Measurements from ENCODE around the gene RPP25L.

RPP25L gene

GRCh38 chr9:34651876-34652601, 40.1 kb upstream of the RPP25L start, which contains the start of gene IL11RA:
Gene IL11RA, plus strand, starts transcription at chr9:34652185. Its CDS starts 3,033 bp downstream, at chr9:34655218.
- peaks cover 15 to 19% of the 10 kb centered on the region in 2 donors for H3K36me3 ChIP-seq (ENCODE audit: control insufficient read depth in 2 of 2, insufficient read depth in 2 of 2, low read length in 2 of 2)
- H3K27ac ChIP-seq (ENCODE audit: low read depth in 2 of 2, low read length in 2 of 2), result peak within 1 kb of the TSS; percentile 86 to 89

DNA sequence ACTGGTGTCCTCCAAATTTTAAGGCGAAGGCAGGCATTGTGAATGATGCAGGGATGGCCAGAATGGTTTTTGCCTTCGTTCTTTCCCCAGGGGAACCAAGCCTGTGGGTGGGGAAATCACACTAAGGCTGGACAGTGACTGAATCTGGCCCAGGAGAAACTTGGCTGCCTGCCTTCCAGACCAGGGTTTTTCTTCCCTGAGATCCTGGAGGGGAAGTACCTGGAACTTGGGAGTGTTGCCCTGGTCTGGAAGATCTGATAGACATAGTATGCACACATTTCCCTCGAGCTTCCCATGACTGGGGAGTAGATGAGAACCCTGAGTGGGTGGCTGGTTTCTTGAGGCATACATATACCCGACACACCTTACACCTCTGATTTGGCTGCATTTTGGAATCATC, 39.4 kb upstream of the RPP25L start:
- H3K9ac ChIP-seq (ENCODE audit: low read depth in 1 of 2, low read length in 2 of 2), result peak overlapping the region; percentile 4 to 10
- peak overlapping the region; percentile 86 to 89 for H3K27ac ChIP-seq (ENCODE audit: low read depth in 2 of 2, low read length in 2 of 2)
- H3K27me3 ChIP-seq (ENCODE audit: control insufficient read depth in 2 of 2, insufficient read depth in 2 of 2, low read length in 2 of 2), result no peaks in the 10 kb centered on the region
- peak overlapping the region; percentile 47 to 75 for H3K4me3 ChIP-seq (ENCODE audit: low read length in 2 of 2)
- no peaks in the 10 kb centered on the region for H3K9me3 ChIP-seq (ENCODE audit: control insufficient read depth in 2 of 2, low read length in 2 of 2)
- peaks cover 15 to 19% of the 10 kb centered on the region in 2 donors for H3K36me3 ChIP-seq (ENCODE audit: control insufficient read depth in 2 of 2, insufficient read depth in 2 of 2, low read length in 2 of 2)
- H3K4me1 ChIP-seq (ENCODE audit: control insufficient read depth in 2 of 2, insufficient read depth in 2 of 2, low read length in 2 of 2), result peaks cover 35 to 48% of the 10 kb centered on the region in 2 donors

More at GRCh38 chr9:34651876-34652601, 40.1 kb upstream of the RPP25L start, which contains the start of gene IL11RA:
- peak within 1 kb of the TSS; percentile 47 to 75 for H3K4me3 ChIP-seq (ENCODE audit: low read length in 2 of 2)
- H3K9me3 ChIP-seq (ENCODE audit: control insufficient read depth in 2 of 2, low read length in 2 of 2), result no peaks in the 10 kb centered on the region
- H3K4me1 ChIP-seq (ENCODE audit: control insufficient read depth in 2 of 2, insufficient read depth in 2 of 2, low read length in 2 of 2), result peaks cover 34 to 44% of the 10 kb centered on the region in 2 donors
- H3K9ac ChIP-seq (ENCODE audit: low read depth in 1 of 2, low read length in 2 of 2), result peak within 1 kb of the TSS; percentile 10 to 57
- no peaks in the 10 kb centered on the region for H3K27me3 ChIP-seq (ENCODE audit: control insufficient read depth in 2 of 2, insufficient read depth in 2 of 2, low read length in 2 of 2)

GRCh38 chr9:34650816-34651215, 38.9 kb upstream of the RPP25L start:
- peaks cover 39 to 53% of the 10 kb centered on the region in 2 donors for H3K4me1 ChIP-seq (ENCODE audit: control insufficient read depth in 2 of 2, insufficient read depth in 2 of 2, low read length in 2 of 2)

GRCh38 chr9:34648673-34649072, 36.8 kb upstream of the RPP25L start:
- Histone ChIP-seq H3K27ac (ENCODE audit: low read depth in 2 of 2, low read length in 2 of 2) (no peak overlapping the region), H3K27me3 (ENCODE audit: control insufficient read depth in 2 of 2, insufficient read depth in 2 of 2, low read length in 2 of 2) (no peaks in the 10 kb centered on the region), H3K36me3 (ENCODE audit: control insufficient read depth in 2 of 2, insufficient read depth in 2 of 2, low read length in 2 of 2) (peaks cover 15 to 19% of the 10 kb centered on the region in 2 donors), H3K4me1 (ENCODE audit: control insufficient read depth in 2 of 2, insufficient read depth in 2 of 2, low read length in 2 of 2) (peaks cover 39 to 48% of the 10 kb centered on the region in 2 donors), H3K9me3 (ENCODE audit: control insufficient read depth in 2 of 2, low read length in 2 of 2) (no peaks in the 10 kb centered on the region), H3K4me3 (ENCODE audit: low read length in 2 of 2) (no peak overlapping the region), H3K9ac (ENCODE audit: low read depth in 1 of 2, low read length in 2 of 2) (no peak overlapping the region)

More at GRCh38 chr9:34650816-34651215, 38.9 kb upstream of the RPP25L start:
- Histone ChIP-seq H3K27me3 (ENCODE audit: control insufficient read depth in 2 of 2, insufficient read depth in 2 of 2, low read length in 2 of 2) (no peaks in the 10 kb centered on the region), H3K4me3 (ENCODE audit: low read length in 2 of 2) (no peak overlapping the region), H3K27ac (ENCODE audit: low read depth in 2 of 2, low read length in 2 of 2) (peak overlapping the region in 1 of 2 donors; percentile 86), H3K9me3 (ENCODE audit: control insufficient read depth in 2 of 2, low read length in 2 of 2) (no peaks in the 10 kb centered on the region), H3K9ac (ENCODE audit: low read depth in 1 of 2, low read length in 2 of 2) (no peak overlapping the region), H3K36me3 (ENCODE audit: control insufficient read depth in 2 of 2, insufficient read depth in 2 of 2, low read length in 2 of 2) (peaks cover 15 to 19% of the 10 kb centered on the region in 2 donors)

DNA sequence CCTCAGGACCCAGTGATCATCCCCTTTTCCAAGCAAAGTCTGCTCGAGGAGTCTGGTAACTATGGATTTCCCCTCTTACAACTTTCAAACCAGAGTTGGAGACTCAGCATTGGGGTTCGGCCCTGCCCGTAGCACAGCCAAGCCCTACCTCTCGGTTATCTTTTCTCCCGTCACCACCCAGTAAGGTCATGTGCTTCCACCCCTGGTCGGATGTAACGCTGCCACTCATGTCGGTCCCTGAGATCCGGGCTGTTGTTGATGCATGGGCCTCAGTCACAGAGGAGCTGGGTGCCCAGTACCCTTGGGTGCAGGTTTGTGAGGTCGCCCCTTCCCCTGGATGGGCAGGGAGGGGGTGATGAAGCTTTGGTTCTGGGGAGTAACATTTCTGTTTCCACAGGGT, 35.8 kb upstream of the RPP25L start:
- H3K9ac ChIP-seq (ENCODE audit: low read depth in 1 of 2, low read length in 2 of 2), result peak overlapping the region; percentile 74 to 86
- no peaks in the 10 kb centered on the region for H3K27me3 ChIP-seq (ENCODE audit: control insufficient read depth in 2 of 2, insufficient read depth in 2 of 2, low read length in 2 of 2)
- H3K4me1 ChIP-seq (ENCODE audit: control insufficient read depth in 2 of 2, insufficient read depth in 2 of 2, low read length in 2 of 2), result peaks cover 30 to 38% of the 10 kb centered on the region in 2 donors
- peak overlapping the region; percentile 89 to 93 for H3K4me3 ChIP-seq (ENCODE audit: low read length in 2 of 2)
- peak overlapping the region in 1 of 2 donors; percentile 91 for H3K27ac ChIP-seq (ENCODE audit: low read depth in 2 of 2, low read length in 2 of 2)
- H3K36me3 ChIP-seq (ENCODE audit: control insufficient read depth in 2 of 2, insufficient read depth in 2 of 2, low read length in 2 of 2), result peaks cover 15 to 19% of the 10 kb centered on the region in 2 donors
- no peaks in the 10 kb centered on the region for H3K9me3 ChIP-seq (ENCODE audit: control insufficient read depth in 2 of 2, low read length in 2 of 2)

DNA sequence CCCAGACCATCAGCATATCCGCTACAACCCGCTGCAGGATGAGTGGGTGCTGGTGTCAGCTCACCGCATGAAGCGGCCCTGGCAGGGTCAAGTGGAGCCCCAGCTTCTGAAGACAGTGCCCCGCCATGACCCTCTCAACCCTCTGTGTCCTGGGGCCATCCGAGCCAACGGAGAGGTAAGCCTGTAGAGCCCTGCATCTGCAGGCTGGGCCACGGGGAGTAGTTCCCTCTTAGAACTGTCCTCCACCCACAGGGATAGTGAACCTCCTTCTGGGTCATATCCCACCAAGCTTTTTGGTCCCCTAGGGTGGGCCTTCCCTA, 35.1 kb upstream of the RPP25L start:
- Histone ChIP-seq H3K4me1 (ENCODE audit: control insufficient read depth in 2 of 2, insufficient read depth in 2 of 2, low read length in 2 of 2) (peaks cover 24 to 32% of the 10 kb centered on the region in 2 donors), H3K27ac (ENCODE audit: low read depth in 2 of 2, low read length in 2 of 2) (peak overlapping the region; percentile 84 to 91), H3K4me3 (ENCODE audit: low read length in 2 of 2) (peak overlapping the region; percentile 89 to 93), H3K9me3 (ENCODE audit: control insufficient read depth in 2 of 2, low read length in 2 of 2) (no peaks in the 10 kb centered on the region), H3K9ac (ENCODE audit: low read depth in 1 of 2, low read length in 2 of 2) (peak overlapping the region; percentile 74 to 86), H3K36me3 (ENCODE audit: control insufficient read depth in 2 of 2, insufficient read depth in 2 of 2, low read length in 2 of 2) (peaks cover 15 to 19% of the 10 kb centered on the region in 2 donors), H3K27me3 (ENCODE audit: control insufficient read depth in 2 of 2, insufficient read depth in 2 of 2, low read length in 2 of 2) (no peaks in the 10 kb centered on the region)

DNA sequence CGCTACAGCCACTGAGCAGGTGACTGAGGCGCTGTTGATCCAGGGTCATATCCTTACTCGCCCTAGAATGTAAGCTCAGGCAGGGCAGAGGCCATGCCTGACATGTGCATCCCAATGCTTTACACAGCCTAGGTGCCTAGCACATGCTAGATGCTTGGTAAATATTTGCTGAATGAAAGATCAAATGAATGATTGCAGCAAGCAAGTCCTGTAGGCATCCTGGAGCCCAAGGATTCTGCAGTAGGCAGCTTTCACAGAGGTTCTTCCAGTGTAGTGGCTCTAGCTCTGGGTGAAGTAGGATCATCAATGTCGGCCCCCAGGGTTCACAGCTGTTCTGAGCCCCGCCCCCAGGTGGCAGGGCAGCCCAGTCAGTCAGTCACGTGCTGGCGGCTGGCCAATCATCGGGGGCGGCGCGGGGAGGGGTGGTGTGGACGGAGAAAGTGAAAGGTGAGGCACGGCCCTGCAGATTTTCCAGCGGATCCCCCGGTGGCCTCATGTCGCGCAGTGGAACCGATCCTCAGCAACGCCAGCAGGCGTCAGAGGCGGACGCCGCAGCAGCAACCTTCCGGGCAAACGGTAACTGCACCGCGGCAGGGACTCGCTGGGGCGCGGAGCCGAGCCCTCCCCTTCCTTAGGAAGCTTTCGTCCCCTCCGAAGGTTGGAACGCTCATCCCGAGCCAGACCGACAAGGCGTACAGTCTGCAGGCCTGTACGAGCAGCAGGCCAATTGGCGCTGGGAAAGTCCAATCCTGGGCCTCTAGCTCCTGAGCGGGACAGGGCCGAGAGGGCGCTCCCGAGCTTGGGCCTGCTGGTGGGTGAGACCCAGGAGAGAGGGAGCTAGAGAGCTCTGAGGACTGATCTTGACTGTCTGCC, 34.5 kb upstream of the RPP25L start, which contains the start of gene GALT:
TSS of gene GALT (plus strand) at position 465 of the 873 bp plus-strand sequence. CDS start at position 495, 30 bp downstream.
- H3K27me3 ChIP-seq (ENCODE audit: control insufficient read depth in 2 of 2, insufficient read depth in 2 of 2, low read length in 2 of 2), result no peaks in the 10 kb centered on the region
- peaks cover 15 to 19% of the 10 kb centered on the region in 2 donors for H3K36me3 ChIP-seq (ENCODE audit: control insufficient read depth in 2 of 2, insufficient read depth in 2 of 2, low read length in 2 of 2)
- H3K9me3 ChIP-seq (ENCODE audit: control insufficient read depth in 2 of 2, low read length in 2 of 2), result no peaks in the 10 kb centered on the region
- peak within 1 kb of the TSS; percentile 84 to 91 for H3K27ac ChIP-seq (ENCODE audit: low read depth in 2 of 2, low read length in 2 of 2)
- H3K9ac ChIP-seq (ENCODE audit: low read depth in 1 of 2, low read length in 2 of 2), result peak within 1 kb of the TSS; percentile 74 to 86
- H3K4me3 ChIP-seq (ENCODE audit: low read length in 2 of 2), result peak within 1 kb of the TSS; percentile 89 to 93
- peaks cover 20 to 28% of the 10 kb centered on the region in 2 donors for H3K4me1 ChIP-seq (ENCODE audit: control insufficient read depth in 2 of 2, insufficient read depth in 2 of 2, low read length in 2 of 2)

- H3K36me3 ChIP-seq (ENCODE audit: control insufficient read depth in 2 of 2, insufficient read depth in 2 of 2, low read length in 2 of 2), result peaks cover 15% of the 10 kb centered on the region in 2 donors
- H3K9me3 ChIP-seq (ENCODE audit: control insufficient read depth in 2 of 2, low read length in 2 of 2), result no peaks in the 10 kb centered on the region
- H3K27ac ChIP-seq (ENCODE audit: low read depth in 2 of 2, low read length in 2 of 2), result no peak overlapping the region
- no peak overlapping the region for H3K9ac ChIP-seq (ENCODE audit: low read depth in 1 of 2, low read length in 2 of 2)
- H3K27me3 ChIP-seq (ENCODE audit: control insufficient read depth in 2 of 2, insufficient read depth in 2 of 2, low read length in 2 of 2), result no peaks in the 10 kb centered on the region
- H3K4me3 ChIP-seq (ENCODE audit: low read length in 2 of 2), result no peak overlapping the region
- peaks cover 18 to 22% of the 10 kb centered on the region in 2 donors for H3K4me1 ChIP-seq (ENCODE audit: control insufficient read depth in 2 of 2, insufficient read depth in 2 of 2, low read length in 2 of 2)
Observed at GRCh38 chr9:34644766-34645314, 32.9 kb upstream of the RPP25L start.

GRCh38 chr9:34642679-34643078, 30.8 kb upstream of the RPP25L start:
- Histone ChIP-seq H3K27ac (ENCODE audit: low read depth in 2 of 2, low read length in 2 of 2) (no peak overlapping the region), H3K27me3 (ENCODE audit: control insufficient read depth in 2 of 2, insufficient read depth in 2 of 2, low read length in 2 of 2) (no peaks in the 10 kb centered on the region)

More at GRCh38 chr9:34642679-34643078, 30.8 kb upstream of the RPP25L start:
- Histone ChIP-seq H3K4me1 (ENCODE audit: control insufficient read depth in 2 of 2, insufficient read depth in 2 of 2, low read length in 2 of 2) (peaks cover 16 to 24% of the 10 kb centered on the region in 2 donors), H3K36me3 (ENCODE audit: control insufficient read depth in 2 of 2, insufficient read depth in 2 of 2, low read length in 2 of 2) (no peaks in the 10 kb centered on the region), H3K9me3 (ENCODE audit: control insufficient read depth in 2 of 2, low read length in 2 of 2) (no peaks in the 10 kb centered on the region), H3K9ac (ENCODE audit: low read depth in 1 of 2, low read length in 2 of 2) (no peak overlapping the region), H3K4me3 (ENCODE audit: low read length in 2 of 2) (no peak overlapping the region)

Data from mucosa of rectum (tissue), 2 donors.